OCI-LY7 (cell line): ENCODE measurements around the gene HABP4. TPM values are rescaled to one million over a fixed set of nuclear protein-coding genes. Genes with fewer than 3 reads are reported as not detected.

Experiments
- BruUV-seq: library from RNA; stranded (reverse); fragments of 400-500 nt; replicated peaks from 2 replicates; lab custom pipeline; 2021; lab: Mats Ljungman, UMichigan
- CTCF ChIA-PET: fragments of 300-600 bp; sonication (Branson Sonifier 250); formaldehyde crosslinking; loops from one replicate; lab custom pipeline; 2022; ENCODE audit warnings: antibody characterized with exemption; ENCODE audit not compliant: unreplicated experiment; lab: Charles Lee
- POLR2A ChIA-PET: fragments of 300-600 bp; sonication (Branson Sonifier 250); formaldehyde crosslinking; loops from one replicate; lab custom pipeline; 2022; ENCODE audit warnings: antibody characterized with exemption; lab: Charles Lee
- DNase-seq: peaks from one replicate; pipeline ENCODE4 v3.0.0-alpha.2; 2015; ENCODE audit warnings: low spot score
- H2AFZ ChIP-seq: fragments of 200-600 bp; sonication (generic), shearing (Covaris generic); 2 replicates; pipeline ENCODE4 v1.6.1; 2014; ENCODE audit warnings: mild to moderate bottlenecking, antibody characterized with exemption, low read length, moderate library complexity
- H3K27ac ChIP-seq: fragments of 200-600 bp; sonication (generic); 2 replicates; pipeline ENCODE4 v1.5.1; 2014; ENCODE audit warnings: mixed run types, low read depth, mild to moderate bottlenecking, moderate library complexity, low read length, inconsistent platforms; ENCODE audit not compliant: poor library complexity, severe bottlenecking
- H3K36me3 ChIP-seq: fragments of 200-600 bp; sonication (generic); 2 replicates; pipeline ENCODE4 v1.6.1; 2014; ENCODE audit warnings: mild to moderate bottlenecking, antibody characterized with exemption, low read length, moderate library complexity, mixed read lengths; ENCODE audit not compliant: insufficient read depth
- H3K4me1 ChIP-seq: fragments of 200-600 bp; sonication (generic); 2 replicates; pipeline ENCODE4 v1.5.1; 2014; ENCODE audit warnings: mild to moderate bottlenecking, low read length; ENCODE audit not compliant: insufficient read depth, poor library complexity, severe bottlenecking
- H3K4me2 ChIP-seq: fragments of 200-600 bp; sonication (generic); 2 replicates; pipeline ENCODE4 v1.6.1; 2014; ENCODE audit warnings: mild to moderate bottlenecking, low read length
- H3K4me3 ChIP-seq: fragments of 200-600 bp; sonication (generic); 2 replicates; pipeline ENCODE4 v1.5.1; 2014; ENCODE audit warnings: mild to moderate bottlenecking, low read depth, low read length; ENCODE audit not compliant: poor library complexity, severe bottlenecking
- H3K79me2 ChIP-seq: fragments of 200-600 bp; sonication (generic); 2 replicates; pipeline ENCODE4 v1.6.1; 2016; ENCODE audit warnings: low read depth, mild to moderate bottlenecking, low read length, moderate library complexity, mixed read lengths; ENCODE audit not compliant: insufficient read depth
- H3K9me2 ChIP-seq: fragments of 200-600 bp; sonication (generic); 2 replicates; pipeline ENCODE4 v1.6.1; 2016; ENCODE audit warnings: mild to moderate bottlenecking, low read length, mixed read lengths; ENCODE audit not compliant: insufficient read depth
- H3K9me3 ChIP-seq: fragments of 200-600 bp; sonication (generic); 2 replicates; pipeline ENCODE4 v1.6.1; 2014; ENCODE audit warnings: mild to moderate bottlenecking, mixed run types, low read length, mixed read lengths
- H4K20me1 ChIP-seq: fragments of 200-600 bp; sonication (generic); 2 replicates; pipeline ENCODE4 v1.6.1; 2014; ENCODE audit warnings: mild to moderate bottlenecking, antibody characterized with exemption, low read length, moderate library complexity, mixed read lengths; ENCODE audit not compliant: insufficient read depth
- CTCF ChIP-seq: fragments of 200-600 bp; sonication (generic); conservative IDR thresholded peaks from 2 replicates; pipeline ENCODE4 v1.5.1; 2014; ENCODE audit warnings: mild to moderate bottlenecking, antibody characterized with exemption, low read length, moderate library complexity, mixed read lengths
- EZH2phosphoT487 ChIP-seq: fragments of 200-600 bp; sonication (generic); IDR thresholded peaks from 2 replicates; pipeline ENCODE4 v1.6.1; 2018; ENCODE audit warnings: low read depth, borderline replicate concordance, mild to moderate bottlenecking, mixed run types, antibody characterized with exemption, low read length, moderate library complexity, mixed read lengths
- intact Hi-C: fragments of 100-400 bp; cut with micrococcal nuclease; formaldehyde crosslinking; loops from one replicate; pipeline ENCODE4 v1.10.0; 2022; ENCODE audit not compliant: unreplicated experiment
- total RNA-seq, 2 experiments: library from RNA; depleted of rRNA in 1 of 2; stranded (reverse); fragments of >200 nt in 1 of 2; shearing (Covaris generic) in 1 of 2; gene quantifications; 2 replicates each; pipeline ENCODE4 v1.2.3, GENCODE V29; 2014 to 2022

HABP4 gene
- total RNA-seq, 2 experiments from 2014 or later = 6.0 to 11.0 TPM

- no peaks in the 10 kb centered on the region for H3K36me3 ChIP-seq
- ChIA-PET POLR2A (interaction anchor here (0.8 to 1.2 kb wide), 2 partner anchors 15 to 44 kb away, joined by 3 read pairs; no protein-coding TSS in a partner anchor), CTCF (no interaction called here)
- H3K27ac ChIP-seq = no peak overlapping the region
- H3K79me2 ChIP-seq = no peaks in the 10 kb centered on the region
- no peaks in the 10 kb centered on the region for H3K4me1 ChIP-seq
- BruUV-seq = no TSS peak
- TF ChIP-seq CTCF (no peak), EZH2phosphoT487 (no peak)
- no peaks in the 10 kb centered on the region for H3K9me2 ChIP-seq
- no peak overlapping the region for H3K4me2 ChIP-seq
- intact Hi-C loops = no loop called here
- no peak for DNase-seq
- H4K20me1 ChIP-seq = no peaks in the 10 kb centered on the region
- H3K4me3 ChIP-seq = no peak overlapping the region
- no peak overlapping the region for H2AFZ ChIP-seq
- H3K9me3 ChIP-seq = no peaks in the 10 kb centered on the region
These were observed 13.4 kb upstream of the HABP4 start for GRCh38 chr9:96436456-96437126.

DNA sequence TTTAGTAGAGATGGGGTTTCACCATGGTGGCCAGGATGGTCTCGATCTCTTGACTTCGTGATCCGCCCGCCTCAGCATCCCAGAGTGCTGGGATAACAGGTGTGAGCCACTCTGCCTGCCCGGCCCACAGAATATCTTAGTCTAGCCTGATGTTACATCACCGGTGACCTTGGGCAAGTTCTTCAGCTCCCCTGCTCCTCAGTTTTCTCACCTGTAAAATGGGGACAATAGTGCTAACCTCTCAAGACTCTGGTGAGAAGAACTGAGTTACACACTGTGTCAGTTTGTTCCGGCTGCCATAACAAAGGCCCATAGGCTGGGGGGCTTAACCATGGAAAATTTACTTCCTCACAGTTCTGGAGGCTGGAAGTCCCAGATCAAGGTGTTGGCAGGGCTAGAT lies 12.5 kb upstream of the HABP4 start:
- intact Hi-C loops = no loop called here
- TF ChIP-seq EZH2phosphoT487 (no peak), CTCF (no peak)

DNA sequence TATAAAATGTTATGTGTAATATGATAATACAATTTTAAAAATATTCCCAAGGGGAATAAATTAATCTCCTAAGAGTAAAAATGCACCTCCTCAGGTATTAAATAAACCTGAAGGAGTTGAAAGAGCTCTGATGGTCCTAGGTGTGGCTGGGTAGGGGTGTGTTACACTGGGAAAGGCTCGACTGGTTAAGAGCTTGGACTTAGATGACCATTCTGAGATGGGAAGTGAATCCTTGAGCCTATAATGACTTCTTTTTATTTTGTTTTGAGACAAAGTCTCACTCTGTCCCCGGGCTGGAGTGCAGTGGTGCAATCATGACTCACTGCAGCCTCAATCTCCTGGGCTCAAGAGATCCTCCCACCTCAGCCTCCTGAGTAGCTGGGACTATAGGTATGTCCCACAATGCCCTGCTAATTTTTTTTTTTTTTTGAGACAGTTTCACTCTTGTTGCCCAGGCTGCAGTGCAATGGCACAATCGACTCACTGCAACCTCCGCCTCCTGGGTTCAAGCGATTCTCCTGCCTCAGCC lies 9.2 kb upstream of the HABP4 start:
- no peak for TF ChIP-seq EZH2phosphoT487
- no peak for TF ChIP-seq CTCF
- Histone ChIP-seq H2AFZ (no peak overlapping the region), H4K20me1 (no peaks in the 10 kb centered on the region), H3K4me2 (no peak overlapping the region), H3K9me2 (no peaks in the 10 kb centered on the region), H3K9me3 (no peaks in the 10 kb centered on the region), H3K4me3 (no peak overlapping the region), H3K27ac (no peak overlapping the region), H3K79me2 (no peaks in the 10 kb centered on the region), H3K4me1 (no peaks in the 10 kb centered on the region), H3K36me3 (no peaks in the 10 kb centered on the region)
- no TSS peak for BruUV-seq
- intact Hi-C loops = loop anchor here (5.0 kb wide), 2 partner anchors 212 to 227 kb away; no protein-coding TSS in a partner anchor
- DNase-seq = no peak
- CTCF ChIA-PET = interaction anchor here (0.8 kb wide), 1 partner anchor 126 kb away, joined by 3 read pairs; no protein-coding TSS in a partner anchor
- POLR2A ChIA-PET = interaction anchor here (0.6 to 1.4 kb wide), 2 partner anchors 11 to 162 kb away, joined by 3 to 6 read pairs; no protein-coding TSS in a partner anchor

More for the DNA sequence above, 12.5 kb upstream of the HABP4 start:
- no peaks in the 10 kb centered on the region for H3K79me2 ChIP-seq
- no TSS peak for BruUV-seq
- no peak overlapping the region for H2AFZ ChIP-seq
- H4K20me1 ChIP-seq = no peaks in the 10 kb centered on the region
- H3K9me3 ChIP-seq = no peaks in the 10 kb centered on the region
- ChIA-PET CTCF (no interaction called here), POLR2A (interaction anchor here (0.6 to 0.9 kb wide), 2 partner anchors 12 to 227 kb away, joined by 3 to 4 read pairs; partner anchors contain the start of gene HABP4)
- H3K4me1 ChIP-seq = no peaks in the 10 kb centered on the region
- no peak overlapping the region for H3K4me3 ChIP-seq
- H3K36me3 ChIP-seq = no peaks in the 10 kb centered on the region
- no peak for DNase-seq
- no peak overlapping the region for H3K27ac ChIP-seq
- H3K4me2 ChIP-seq = no peak overlapping the region
- H3K9me2 ChIP-seq = no peaks in the 10 kb centered on the region
